Stomach (tissue), 4 donors: ENCODE data around the gene DNAJC16.

ENCODE experiments used
- CTCF ChIP-seq, 7 experiments: fragments of 450-650 bp in 4 of 7; fragments of 200-600 bp in 3 of 7; sonication (generic) in 3 of 7; IDR thresholded peaks; one replicate each; pipeline ENCODE4 v1.5.1; 2016 to 2019; ENCODE audit warnings: antibody characterized with exemption in 7 of 7, control low read depth in 2 of 7, mild to moderate bottlenecking in 1 of 7
- POLR2A ChIP-seq, 4 donors: fragments of 450-650 bp; IDR thresholded peaks; one replicate each; pipeline ENCODE4 v1.6.1; 2016; ENCODE audit warnings: antibody characterized with exemption in 4 of 4, control low read depth in 2 of 4, mild to moderate bottlenecking in 1 of 4, moderate library complexity in 1 of 4
- POLR2AphosphoS5 ChIP-seq, 3 donors: sonication (generic); formaldehyde crosslinking; IDR thresholded peaks; one replicate each; pipeline ENCODE4 v1.6.1; 2016; ENCODE audit warnings: antibody characterized with exemption in 3 of 3

- no peak for TF ChIP-seq CTCF (IDR thresholded peaks at IDR 0.05)
- no peak for TF ChIP-seq POLR2A (IDR thresholded peaks at IDR 0.05)
- TF ChIP-seq POLR2AphosphoS5 (IDR thresholded peaks at IDR 0.05) = no peak
Observed at GRCh38 chr1:15575549-15576150, 49.0 kb downstream of the DNAJC16 start.
